K562 (cell line): ENCODE measurements around the gene FKBP1B. TPM values are rescaled to one million over a fixed set of nuclear protein-coding genes. Genes with fewer than 3 reads are reported as not detected.

Experiments used
- ATAC-seq: fragments of 200-7000 bp; cut with Tn5 transposase; 3 replicates; pipeline ENCODE4 v1.9.1; 2020; ENCODE audit warnings: moderate library complexity
- BruUV-seq: library from RNA; stranded (reverse); fragments of 400-500 nt; replicated peaks from 2 replicates; lab custom pipeline; 2021; lab: Mats Ljungman, UMichigan
- CTCF ChIA-PET: fragments of 300-600 bp; formaldehyde crosslinking; extraction: SDS; loops from one replicate; lab custom pipeline; 2021; ENCODE audit warnings: low intra/inter-chr PET ratio; lab: Yijun Ruan, JAX
- POLR2A ChIA-PET: fragments of 300-600, 350-650 bp; sonication (Branson Sonifier 250); formaldehyde crosslinking; extraction: SDS; loops from one replicate; lab custom pipeline; 2021; ENCODE audit warnings: antibody characterized with exemption, inconsistent platforms; lab: Yijun Ruan, JAX
- DNase-seq, 4 experiments: peaks; one replicate each; pipeline versions ENCODE4 v3.0.0 to v3.0.0-alpha.2; 2011 to 2018; ENCODE audit warnings: low spot score in 3 of 4, mixed read lengths in 3 of 4; ENCODE audit errors: extremely low read depth in 1 of 4
- FAIRE-seq: peaks from 2 replicates; lab custom pipeline; 2011; peaks lifted over from hg19 to GRCh38; lab: Jason Lieb, UNC
- H2AFZ ChIP-seq: 2 replicates; pipeline ENCODE4 v1.6.0; 2011; ENCODE audit warnings: low read depth, low read length, control low read depth, inconsistent platforms
- H3K27ac ChIP-seq: fragments of 200-600 bp; 3 replicates; pipeline ENCODE4 v1.8.0; 2011; ENCODE audit warnings: low read depth, mild to moderate bottlenecking, control low read depth, inconsistent platforms, low read length, moderate library complexity, mixed read lengths; ENCODE audit errors: extremely low read depth
- H3K27me3 ChIP-seq, 2 experiments: fragments of 300-600 bp in 1 of 2; 2 replicates in 1 of 2; 3 replicates in 1 of 2; pipeline versions ENCODE4 v1.6.0 to v1.8.0; 2011; ENCODE audit warnings: inconsistent platforms in 2 of 2, low read length in 2 of 2, mild to moderate bottlenecking in 1 of 2, mixed read lengths in 1 of 2, moderate library complexity in 1 of 2; ENCODE audit not compliant: control insufficient read depth in 2 of 2, insufficient read depth in 2 of 2
- H3K36me3 ChIP-seq: fragments of 300-600 bp; 3 replicates; pipeline ENCODE4 v1.8.0; 2011; ENCODE audit warnings: mild to moderate bottlenecking, low read length, inconsistent platforms; ENCODE audit not compliant: control insufficient read depth, insufficient read depth
- H3K4me1 ChIP-seq, 2 experiments: fragments of 200-600 bp in 1 of 2; replicated peaks in 1 of 2; 2 replicates in 1 of 2; 3 replicates in 1 of 2; pipeline versions ENCODE4 v1.5.1 to v1.8.0; 2011; ENCODE audit warnings: inconsistent platforms in 2 of 2, low read length in 2 of 2, mild to moderate bottlenecking in 1 of 2, mixed read lengths in 1 of 2, moderate library complexity in 1 of 2; ENCODE audit not compliant: control insufficient read depth in 2 of 2, insufficient read depth in 2 of 2
- H3K4me2 ChIP-seq: 2 replicates; pipeline ENCODE4 v1.6.1; 2011; ENCODE audit warnings: low read length, control low read depth, inconsistent platforms, mixed read lengths; ENCODE audit not compliant: insufficient read depth
- H3K4me3 ChIP-seq: fragments of 200-600 bp; sonication (generic), shearing (Covaris generic); 2 replicates; pipeline ENCODE4 v1.5.1; 2016; ENCODE audit warnings: control low read depth, inconsistent platforms
- H3K79me2 ChIP-seq: fragments of 200-600 bp; 3 replicates; pipeline ENCODE4 v1.8.0; 2011; ENCODE audit warnings: low read length, inconsistent platforms; ENCODE audit not compliant: control insufficient read depth, insufficient read depth
- H3K9ac ChIP-seq, 2 experiments: 2 replicates each; pipeline versions ENCODE4 v1.6.0 to v1.6.1; 2011; ENCODE audit warnings: low read depth in 2 of 2, low read length in 2 of 2, control low read depth in 1 of 2, inconsistent platforms in 1 of 2, mild to moderate bottlenecking in 1 of 2, mixed read lengths in 1 of 2; ENCODE audit not compliant: insufficient read depth in 1 of 2
- H3K9me1 ChIP-seq: one replicate; pipeline ENCODE4 v1.6.0; 2011; ENCODE audit warnings: inconsistent platforms, mild to moderate bottlenecking, low read length, moderate library complexity; ENCODE audit not compliant: control insufficient read depth, insufficient read depth
- H3K9me3 ChIP-seq: replicated peaks from 2 replicates; pipeline ENCODE4 v1.5.1; 2011; ENCODE audit warnings: low read depth, low read length, inconsistent platforms; ENCODE audit not compliant: control insufficient read depth, insufficient read depth
- H4K20me1 ChIP-seq: replicated peaks from 2 replicates; pipeline ENCODE4 v1.6.1; 2011; ENCODE audit warnings: low read length, inconsistent platforms, mixed read lengths; ENCODE audit not compliant: control insufficient read depth, insufficient read depth
- SOX6 ChIP-seq: fragments of 450-650 bp; IDR thresholded peaks from 2 replicates; pipeline ENCODE4 v1.6.1; 2014; ENCODE audit warnings: mild to moderate bottlenecking
- ZNF124 ChIP-seq: sonication (generic); formaldehyde crosslinking; IDR thresholded peaks from 2 replicates; pipeline ENCODE4 v1.8.1; 2022; ENCODE audit warnings: missing genetic modification reagents
- WGBS: fragments of 100-300 bp; shearing (Covaris generic); methylation state at CpG from one replicate; pipeline ENCODE4 v1.1.6; 2016; ENCODE audit warnings: low coverage, mixed read lengths; ENCODE audit not compliant: insufficient coverage; ENCODE audit errors: missing lambda C conversion rate; 5-methylcytosine and 5-hydroxymethylcytosine counted together
- in situ Hi-C: fragments of 300-500 bp; cut with MboI; formaldehyde crosslinking; loops from 4 replicates; pipeline ENCODE4 v1.15.0; 2018; ENCODE audit warnings: inconsistent platforms, mixed read lengths
- intact Hi-C: fragments of 100-400 bp; cut with micrococcal nuclease; formaldehyde crosslinking; loops from 2 replicates; pipeline ENCODE4 v1.14.2; 2022
- polyA plus RNA-seq, 8 experiments: library from polyadenylated mRNA; depleted of rRNA in 4 of 8; stranded (reverse) in 5 of 8; unstranded in 3 of 8; fragments of >200 nt; fragmentation: Nextera tagmentation in 2 of 8; fragmentation: Illumina TruSeq in 1 of 8; extraction: Ambion mirVana in 2 of 8; extraction: Trizol in 1 of 8; gene quantifications; 2 replicates each; pipeline versions ENCODE4 v1.2.1 to v1.2.3, GENCODE V29; 2011 to 2014; ENCODE audit warnings: inconsistent platforms in 1 of 8, missing spikeins in 1 of 8
- total RNA-seq, 7 experiments: library from RNA; depleted of rRNA in 6 of 7; stranded (reverse); fragments of >200 nt in 6 of 7; fragmentation: Illumina TruSeq in 2 of 7; extraction: Trizol in 2 of 7; gene quantifications; 2 replicates each; pipeline versions ENCODE4 v1.2.1 to v1.2.3, GENCODE V29; 2011 to 2021; ENCODE audit warnings: low replicate concordance in 1 of 7
- TF ChIP-seq, protein P1 (sequence below): fragments of 250-450 bp; sonication (Bioruptor Pico); IDR thresholded peaks from 2 replicates; pipeline ENCODE4 v1.8.0; 2021; ENCODE audit warnings: moderate library complexity, mild to moderate bottlenecking, inconsistent platforms
- TF ChIP-seq, protein P2 (sequence below): sonication (generic); formaldehyde crosslinking; IDR thresholded peaks from 2 replicates; pipeline ENCODE4 v1.8.0; 2023; ENCODE audit warnings: mild to moderate bottlenecking, missing genetic modification reagents

FKBP1B gene
- total and polyA plus RNA-seq, 9 of the 15 experiments (the other 6 are each of a cell fraction or from before 2014, with no cell fraction given) = 0.58 to 9.4 (median 1.6) TPM

DNA sequence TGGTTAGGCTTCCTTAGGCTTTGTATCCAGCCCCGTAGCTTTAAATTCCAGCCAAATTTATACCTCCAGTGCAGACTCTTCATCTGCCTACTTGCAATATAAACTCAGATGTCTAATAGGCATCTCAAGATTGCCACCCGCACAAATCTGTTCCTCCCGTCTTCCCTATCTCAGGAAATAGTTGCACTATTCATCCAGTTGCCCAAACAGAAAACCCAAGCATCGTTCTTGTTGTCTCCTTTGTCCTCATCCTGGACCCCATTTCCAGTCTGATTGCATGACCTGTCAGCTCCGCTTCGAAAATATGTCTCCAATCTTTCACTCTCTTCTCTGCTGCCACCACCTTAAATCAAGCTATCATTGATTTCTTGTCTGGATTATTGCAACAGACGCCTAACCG lies 2.3 kb downstream of the FKBP1B start (continued):
- TF ChIP-seq, protein P1, sequence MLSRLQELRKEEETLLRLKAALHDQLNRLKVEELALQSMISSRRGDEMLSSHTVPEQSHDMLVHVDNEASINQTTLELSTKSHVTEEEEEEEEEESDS = no peak
- no peak for TF ChIP-seq ZNF124 (CRISPR knock-in tag)
- TF ChIP-seq, protein P2, sequence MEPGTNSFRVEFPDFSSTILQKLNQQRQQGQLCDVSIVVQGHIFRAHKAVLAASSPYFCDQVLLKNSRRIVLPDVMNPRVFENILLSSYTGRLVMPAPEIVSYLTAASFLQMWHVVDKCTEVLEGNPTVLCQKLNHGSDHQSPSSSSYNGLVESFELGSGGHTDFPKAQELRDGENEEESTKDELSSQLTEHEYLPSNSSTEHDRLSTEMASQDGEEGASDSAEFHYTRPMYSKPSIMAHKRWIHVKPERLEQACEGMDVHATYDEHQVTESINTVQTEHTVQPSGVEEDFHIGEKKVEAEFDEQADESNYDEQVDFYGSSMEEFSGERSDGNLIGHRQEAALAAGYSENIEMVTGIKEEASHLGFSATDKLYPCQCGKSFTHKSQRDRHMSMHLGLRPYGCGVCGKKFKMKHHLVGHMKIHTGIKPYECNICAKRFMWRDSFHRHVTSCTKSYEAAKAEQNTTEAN (CRISPR knock-in tag) = no peak

DNA sequence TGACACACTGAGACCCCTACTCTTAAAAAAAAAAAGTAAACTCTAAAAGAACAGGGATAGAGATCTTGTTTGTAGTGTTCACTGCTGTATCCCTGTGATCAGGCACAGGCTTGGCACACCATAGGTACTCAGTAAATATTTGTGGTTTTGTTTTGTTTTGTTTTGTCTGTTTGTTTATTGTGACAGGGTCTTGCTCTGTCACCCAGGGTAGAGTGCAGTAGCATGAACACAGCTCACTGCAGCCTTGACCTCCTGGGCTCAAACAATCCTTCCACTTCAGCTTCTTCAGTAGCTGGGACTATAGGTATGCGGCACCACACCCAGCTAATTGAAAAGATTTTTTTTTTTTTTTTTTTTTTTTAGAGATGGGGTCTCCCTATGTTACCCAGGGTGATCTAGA lies 3.4 kb downstream of the FKBP1B start:
- no peak overlapping the region for H3K4me3 ChIP-seq
- no peaks in the 10 kb centered on the region for H3K9me1 ChIP-seq
- no peak for ATAC-seq
- CTCF ChIA-PET = no interaction called here
- no peak overlapping the region for H3K4me2 ChIP-seq
- no peak overlapping the region for H2AFZ ChIP-seq
- POLR2A ChIA-PET = interaction anchor here (0.6 to 1.7 kb wide), 4 partner anchors 13 to 1013 kb away, joined by 3 to 7 read pairs (median 4); partner anchors contain the start of gene SF3B6
- no peak overlapping the region for H3K9ac ChIP-seq
- H3K27me3 ChIP-seq = peaks cover 10 to 11% of the 10 kb centered on the region in 2 experiments; a peak in 4 of 5 replicates
- TF ChIP-seq SOX6 = no peak
- H3K27ac ChIP-seq = no peak overlapping the region
- no peaks in the 10 kb centered on the region for H3K79me2 ChIP-seq
- peaks cover 4 to 17% of the 10 kb centered on the region in 2 experiments; a peak in 4 of 5 replicates for H3K4me1 ChIP-seq
- no peak for DNase-seq
- FAIRE-seq = no peak
- intact Hi-C loops = no loop called here
- no peaks in the 10 kb centered on the region for H3K9me3 ChIP-seq
- H4K20me1 ChIP-seq = no peaks in the 10 kb centered on the region; the same call in 1 of the 2 replicates
- 0% methylated on average over 1 of the region's 1 CpG for WGBS
- no peaks in the 10 kb centered on the region for H3K36me3 ChIP-seq
- in situ Hi-C loops = no loop called here
- BruUV-seq = no TSS peak
